ENCODE results near the gene OR4Q3.
"Not testable (repeated sequence)": the region's sequence is repeated elsewhere in the genome, so short reads cannot be mapped to it uniquely, and the experiment has no call there.

Gene OR4Q3

GRCh38 chr14:19775587-19775986 is 32.2 kb downstream of the OR4Q3 start:
- no peak for TF ChIP-seq CTCF (IDR thresholded peaks at IDR 0.05; ENCODE audit: insufficient read depth, low read depth, low read length, missing control alignments)
- DNase-seq (ENCODE audit: low read depth) = no peak
- no peak overlapping the region for H3K4me3 ChIP-seq (ENCODE audit: low read length)

GRCh38 chr14:19785848-19786247 is 42.5 kb downstream of the OR4Q3 start:
- not testable (repeated sequence) for DNase-seq (ENCODE audit: low read depth); H3K4me3 ChIP-seq (ENCODE audit: low read length)

GRCh38 chr14:19787318-19787717 is 43.9 kb downstream of the OR4Q3 start:
- not testable (repeated sequence) for DNase-seq (ENCODE audit: low read depth); H3K4me3 ChIP-seq (ENCODE audit: low read length)

GRCh38 chr14:19788150-19788549 is 44.8 kb downstream of the OR4Q3 start:
- H3K4me3 ChIP-seq (ENCODE audit: low read length); DNase-seq (ENCODE audit: low read depth): not testable (repeated sequence)

- DNase-seq (ENCODE audit: low read depth); H3K4me3 ChIP-seq (ENCODE audit: low read length): not testable (repeated sequence)
Measured at GRCh38 chr14:19796520-19797108, 53.2 kb downstream of the OR4Q3 start.
